Measurements from ENCODE around the gene MLIP.

The MLIP gene

GRCh38 chr6:54084231-54084630, 27.0 kb upstream of the MLIP start:
- TF ChIP-seq POLR2AphosphoS5 (IDR thresholded peaks at IDR 0.05; ENCODE audit: low read depth, low read length) (no peak), TAF1 (IDR thresholded peaks at IDR 0.05; ENCODE audit: borderline replicate concordance, low read depth, low read length) (no peak), POLR2A (IDR thresholded peaks at IDR 0.05; ENCODE audit: low read depth, low read length) (no peak)
- no peak for FAIRE-seq

DNA sequence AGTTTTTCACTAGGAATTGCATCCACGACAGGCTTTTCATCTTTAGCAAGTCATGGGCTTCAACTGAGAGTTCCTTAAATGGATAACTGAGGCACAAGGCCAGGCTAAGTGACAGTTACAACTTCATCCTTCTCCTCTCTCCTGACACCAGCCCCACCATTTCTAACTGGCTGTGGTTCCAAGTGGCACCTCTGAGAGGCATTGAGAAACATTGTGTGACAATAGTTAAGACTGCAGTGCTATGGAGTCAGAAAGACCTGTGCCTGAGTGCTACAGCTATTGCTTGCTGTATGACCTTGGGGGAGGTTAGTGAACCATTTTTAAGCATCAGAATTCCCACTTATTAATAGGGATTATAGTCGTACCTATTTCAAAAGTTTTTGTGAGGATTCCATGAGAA, 26.2 kb upstream of the MLIP start:
- DNase-seq (ENCODE audit: insufficient read length) (no peak), FAIRE-seq (no peak)
- TF ChIP-seq POLR2A (IDR thresholded peaks at IDR 0.05; ENCODE audit: low read depth, low read length) (no peak), TAF1 (IDR thresholded peaks at IDR 0.05; ENCODE audit: borderline replicate concordance, low read depth, low read length) (no peak)

More at GRCh38 chr6:54084231-54084630, 27.0 kb upstream of the MLIP start:
- DNase-seq (ENCODE audit: insufficient read length), result no peak

- TF ChIP-seq TAF1 (IDR thresholded peaks at IDR 0.05; ENCODE audit: borderline replicate concordance, low read depth, low read length), result no peak
- no peak for TF ChIP-seq POLR2A (IDR thresholded peaks at IDR 0.05; ENCODE audit: low read depth, low read length)
- TF ChIP-seq POLR2AphosphoS5 (IDR thresholded peaks at IDR 0.05; ENCODE audit: low read depth, low read length), result no peak
- FAIRE-seq (no peak), DNase-seq (ENCODE audit: insufficient read length) (no peak)
These were observed 25.7 kb upstream of the MLIP start for GRCh38 chr6:54085541-54085940.

DNA sequence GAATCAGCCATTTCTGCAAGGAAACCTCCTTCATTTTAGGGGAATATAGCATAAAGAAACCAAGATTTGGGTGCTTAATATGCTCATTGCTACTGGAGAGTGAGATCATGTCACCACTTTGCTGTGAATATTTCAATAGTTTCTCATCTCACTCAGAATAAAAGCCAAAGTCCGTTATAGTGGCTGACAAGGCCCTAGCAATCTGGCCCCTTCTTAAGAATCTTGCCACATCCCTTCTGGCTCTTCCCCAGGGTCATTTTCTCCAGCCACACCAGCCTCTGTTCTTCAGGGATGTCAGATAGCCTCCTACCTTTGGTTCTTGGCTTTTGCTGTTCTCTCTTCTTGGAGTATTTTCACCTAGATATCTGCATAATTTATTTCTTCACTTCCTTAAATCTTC, 24.8 kb upstream of the MLIP start:
- TF ChIP-seq POLR2A (IDR thresholded peaks at IDR 0.05; ENCODE audit: low read depth, low read length), result no peak
- TF ChIP-seq TAF1 (IDR thresholded peaks at IDR 0.05; ENCODE audit: borderline replicate concordance, low read depth, low read length), result no peak
- TF ChIP-seq POLR2AphosphoS5 (IDR thresholded peaks at IDR 0.05; ENCODE audit: low read depth, low read length), result no peak
- no peak for DNase-seq (ENCODE audit: insufficient read length)
- FAIRE-seq, result no peak

DNA sequence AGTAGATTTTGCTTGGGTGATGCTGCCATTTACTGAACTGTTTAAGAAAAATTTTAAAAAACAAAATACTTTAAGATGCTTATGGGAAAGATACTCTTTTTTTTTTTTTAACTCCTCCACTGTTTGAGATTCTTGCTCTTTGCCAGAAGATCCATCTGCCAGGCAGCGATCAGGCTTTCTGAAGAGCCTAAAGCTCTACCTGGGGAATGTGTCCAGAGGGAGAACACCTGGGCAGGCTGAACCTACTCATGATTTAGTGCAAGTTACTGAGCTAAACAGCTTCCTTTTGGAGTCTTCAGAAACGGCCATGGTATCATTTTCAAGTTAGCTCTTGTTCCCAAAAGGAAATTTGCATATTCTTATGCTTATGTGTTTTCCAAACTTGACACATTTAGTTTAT, 23.5 kb upstream of the MLIP start:
- TF ChIP-seq TAF1 (IDR thresholded peaks at IDR 0.05; ENCODE audit: borderline replicate concordance, low read depth, low read length) (no peak), POLR2A (IDR thresholded peaks at IDR 0.05; ENCODE audit: low read depth, low read length) (no peak), POLR2AphosphoS5 (IDR thresholded peaks at IDR 0.05; ENCODE audit: low read depth, low read length) (no peak)
- DNase-seq (ENCODE audit: insufficient read length) (no peak), FAIRE-seq (no peak)

- TF ChIP-seq TAF1 (IDR thresholded peaks at IDR 0.05; ENCODE audit: borderline replicate concordance, low read depth, low read length) (no peak), POLR2A (IDR thresholded peaks at IDR 0.05; ENCODE audit: low read depth, low read length) (no peak), POLR2AphosphoS5 (IDR thresholded peaks at IDR 0.05; ENCODE audit: low read depth, low read length) (no peak)
These were observed 17.8 kb upstream of the MLIP start for GRCh38 chr6:54093326-54093948.

GRCh38 chr6:54094293-54094692, 16.9 kb upstream of the MLIP start:
- no peak for TF ChIP-seq POLR2A (IDR thresholded peaks at IDR 0.05; ENCODE audit: low read depth, low read length)
- TF ChIP-seq TAF1 (IDR thresholded peaks at IDR 0.05; ENCODE audit: borderline replicate concordance, low read depth, low read length), result no peak
- TF ChIP-seq POLR2AphosphoS5 (IDR thresholded peaks at IDR 0.05; ENCODE audit: low read depth, low read length), result no peak
- no peak for FAIRE-seq
- DNase-seq (ENCODE audit: insufficient read length), result no peak

More at GRCh38 chr6:54093326-54093948, 17.8 kb upstream of the MLIP start:
- no peak for DNase-seq (ENCODE audit: insufficient read length)
- no peak for FAIRE-seq

DNA sequence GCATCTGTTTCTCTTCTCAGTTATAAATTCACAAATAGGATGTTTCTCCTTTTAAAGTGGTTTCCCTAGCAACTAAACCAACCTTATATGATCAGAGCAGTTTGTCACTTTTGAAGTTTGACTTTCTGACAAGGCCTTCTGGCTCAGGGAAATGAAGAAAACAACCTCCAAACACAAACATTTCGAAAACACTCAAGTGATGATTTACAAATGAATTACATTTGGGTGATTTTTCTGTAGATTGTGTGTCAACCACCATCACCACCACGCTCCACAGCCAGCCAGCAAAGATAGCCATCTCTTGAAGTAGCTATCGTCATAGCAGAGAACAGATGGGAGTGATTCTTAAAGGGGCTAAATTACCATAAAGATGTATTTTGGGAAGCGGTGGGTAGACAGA, 16.5 kb upstream of the MLIP start:
- FAIRE-seq (no peak), DNase-seq (ENCODE audit: insufficient read length) (no peak)
- TF ChIP-seq POLR2A (IDR thresholded peaks at IDR 0.05; ENCODE audit: low read depth, low read length) (no peak), POLR2AphosphoS5 (IDR thresholded peaks at IDR 0.05; ENCODE audit: low read depth, low read length) (no peak), TAF1 (IDR thresholded peaks at IDR 0.05; ENCODE audit: borderline replicate concordance, low read depth, low read length) (no peak)

DNA sequence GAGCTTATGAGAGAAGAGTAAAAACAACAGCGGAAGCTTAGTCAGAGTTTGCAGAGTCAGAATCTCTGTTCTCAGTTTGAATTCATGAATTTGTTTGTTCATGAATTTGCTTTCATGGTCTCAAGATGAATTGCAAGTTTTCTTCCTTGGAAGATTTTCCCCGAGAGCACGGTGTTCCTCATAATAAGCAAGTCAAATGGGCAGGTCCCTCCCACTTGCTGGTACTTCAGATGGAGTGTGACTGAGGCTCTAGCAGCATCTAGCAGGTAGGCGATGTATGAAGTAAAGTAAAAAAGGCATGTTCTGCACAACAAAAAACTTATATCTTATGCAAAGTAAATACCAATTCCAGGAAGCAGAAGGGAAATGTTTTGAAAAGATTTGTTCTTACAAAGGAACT, 15.5 kb upstream of the MLIP start:
- FAIRE-seq (no peak), DNase-seq (ENCODE audit: insufficient read length) (no peak)
- TF ChIP-seq POLR2A (IDR thresholded peaks at IDR 0.05; ENCODE audit: low read depth, low read length) (no peak), POLR2AphosphoS5 (IDR thresholded peaks at IDR 0.05; ENCODE audit: low read depth, low read length) (no peak), TAF1 (IDR thresholded peaks at IDR 0.05; ENCODE audit: borderline replicate concordance, low read depth, low read length) (no peak)

DNA sequence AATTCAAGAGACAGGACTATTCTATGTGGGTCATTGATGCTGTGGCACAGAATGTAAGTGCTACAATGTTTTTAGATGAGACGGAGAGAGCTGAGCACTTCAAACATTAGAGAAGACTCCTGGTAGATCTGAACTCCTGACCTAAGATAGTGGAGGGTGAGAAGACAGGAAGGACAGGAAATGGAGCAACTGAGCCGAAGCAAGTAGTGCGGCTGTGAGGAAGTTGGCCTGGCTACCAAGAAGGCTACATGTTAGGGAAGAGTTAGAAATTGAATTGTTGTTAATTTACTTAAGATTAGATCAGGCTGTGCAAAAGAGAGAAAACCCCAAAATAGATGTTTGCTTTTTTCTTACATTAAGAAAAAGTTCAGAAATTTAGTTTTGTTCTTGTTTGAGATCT, 14.4 kb upstream of the MLIP start:
- DNase-seq (ENCODE audit: insufficient read length), result no peak
- no peak for FAIRE-seq
- TF ChIP-seq POLR2AphosphoS5 (IDR thresholded peaks at IDR 0.05; ENCODE audit: low read depth, low read length) (no peak), TAF1 (IDR thresholded peaks at IDR 0.05; ENCODE audit: borderline replicate concordance, low read depth, low read length) (no peak), POLR2A (IDR thresholded peaks at IDR 0.05; ENCODE audit: low read depth, low read length) (no peak)

- TF ChIP-seq TAF1 (IDR thresholded peaks at IDR 0.05; ENCODE audit: borderline replicate concordance, low read depth, low read length), result no peak
- TF ChIP-seq POLR2A (IDR thresholded peaks at IDR 0.05; ENCODE audit: low read depth, low read length), result no peak
- no peak for FAIRE-seq
These were observed 13.5 kb upstream of the MLIP start for GRCh38 chr6:54097753-54098152.

GRCh38 chr6:54098450-54099044, 12.7 kb upstream of the MLIP start:
- DNase-seq (ENCODE audit: insufficient read length), result no peak
- no peak for FAIRE-seq
- TF ChIP-seq TAF1 (IDR thresholded peaks at IDR 0.05; ENCODE audit: borderline replicate concordance, low read depth, low read length), result no peak
- no peak for TF ChIP-seq POLR2AphosphoS5 (IDR thresholded peaks at IDR 0.05; ENCODE audit: low read depth, low read length)
- no peak for TF ChIP-seq POLR2A (IDR thresholded peaks at IDR 0.05; ENCODE audit: low read depth, low read length)

More at GRCh38 chr6:54097753-54098152, 13.5 kb upstream of the MLIP start:
- no peak for DNase-seq (ENCODE audit: insufficient read length)

Measured in GM12892 (cell line).